GM18861 (cell line): ENCODE data around the gene UBE2V1.
"Not testable (repeated sequence)": the region's sequence is repeated elsewhere in the genome, so short reads cannot be mapped to it uniquely, and the experiment has no call there.

Experiments
- ATAC-seq: cut with Tn5 transposase; IDR thresholded peaks from one replicate; pipeline ENCODE4 v1.9.1; 2021; ENCODE audit not compliant: unreplicated experiment

The UBE2V1 gene

GRCh38 chr20:50066161-50066834, 46.7 kb downstream of the UBE2V1 start:
- ATAC-seq, result no peak

- no peak for ATAC-seq
Observed at GRCh38 chr20:50065325-50065615, 47.7 kb downstream of the UBE2V1 start.

DNA sequence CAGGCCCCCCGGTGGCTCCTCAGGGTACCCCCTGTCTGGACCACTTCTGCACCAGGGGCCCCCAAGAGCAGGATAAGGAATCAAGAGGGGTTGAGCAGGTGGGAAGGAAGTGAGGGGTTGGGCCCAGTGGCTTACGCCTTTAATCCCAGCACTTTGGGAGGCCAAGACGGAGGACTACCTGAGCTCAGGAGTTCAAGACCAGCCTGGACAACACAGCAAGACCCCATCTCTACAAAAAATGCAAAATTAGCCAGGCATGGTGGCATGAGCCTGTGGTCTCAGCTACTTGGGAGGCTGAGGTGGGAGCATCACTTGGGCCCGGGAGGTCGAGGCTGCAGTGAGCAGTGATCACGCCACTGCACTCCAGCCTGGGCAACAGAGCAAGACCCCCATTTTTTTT, 49.2 kb downstream of the UBE2V1 start:
- ATAC-seq, result not testable (repeated sequence)

DNA sequence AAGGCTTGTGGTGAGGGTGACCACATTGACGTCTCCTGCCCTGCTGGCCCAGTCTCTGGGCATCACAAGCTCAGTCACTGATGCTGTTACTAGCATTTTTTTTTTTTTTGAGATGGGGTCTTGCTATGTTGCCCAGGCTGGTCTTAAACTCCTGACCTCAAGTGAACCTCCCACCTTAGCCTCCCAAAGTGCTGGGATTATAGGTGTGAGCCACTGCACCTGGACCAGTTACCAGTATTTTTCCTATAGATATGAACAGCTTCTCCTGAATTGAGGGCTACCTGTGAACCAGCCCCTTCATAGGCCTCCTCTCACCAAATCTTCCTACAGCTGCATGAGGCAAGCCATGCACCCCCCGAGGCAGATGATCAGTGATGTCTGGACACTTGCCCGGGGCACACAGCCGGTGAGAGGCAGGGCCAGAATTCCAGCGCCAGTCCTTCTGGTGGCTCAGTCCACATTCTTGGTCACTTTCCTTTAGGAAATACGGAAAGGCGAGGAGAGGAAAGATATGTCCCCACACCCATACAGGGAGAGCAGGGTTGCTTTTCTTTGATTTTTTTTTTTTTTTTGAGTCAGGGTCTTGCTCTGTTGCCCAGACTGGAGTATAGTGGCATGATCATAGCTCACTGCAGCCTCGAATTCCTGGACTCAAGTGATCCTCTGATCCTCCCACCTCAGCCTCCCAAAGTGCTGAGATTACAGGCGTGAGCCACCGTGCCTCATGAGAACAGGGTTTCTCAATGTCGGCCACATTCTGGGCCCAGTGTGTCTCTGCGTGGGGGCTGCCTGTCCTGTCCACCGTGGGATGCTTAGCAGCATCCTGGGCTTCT, 50.7 kb downstream of the UBE2V1 start:
- no peak for ATAC-seq

GRCh38 chr20:50061151-50062005, 51.6 kb downstream of the UBE2V1 start:
- ATAC-seq, result no peak

GRCh38 chr20:50058662-50059402, 54.1 kb downstream of the UBE2V1 start:
- no peak for ATAC-seq

GRCh38 chr20:50057714-50058053, 55.3 kb downstream of the UBE2V1 start:
- ATAC-seq, result no peak

- no peak for ATAC-seq
Observed at GRCh38 chr20:50056951-50057713, 55.8 kb downstream of the UBE2V1 start.

GRCh38 chr20:50056408-50056926, 56.5 kb downstream of the UBE2V1 start:
- ATAC-seq, result no peak

DNA sequence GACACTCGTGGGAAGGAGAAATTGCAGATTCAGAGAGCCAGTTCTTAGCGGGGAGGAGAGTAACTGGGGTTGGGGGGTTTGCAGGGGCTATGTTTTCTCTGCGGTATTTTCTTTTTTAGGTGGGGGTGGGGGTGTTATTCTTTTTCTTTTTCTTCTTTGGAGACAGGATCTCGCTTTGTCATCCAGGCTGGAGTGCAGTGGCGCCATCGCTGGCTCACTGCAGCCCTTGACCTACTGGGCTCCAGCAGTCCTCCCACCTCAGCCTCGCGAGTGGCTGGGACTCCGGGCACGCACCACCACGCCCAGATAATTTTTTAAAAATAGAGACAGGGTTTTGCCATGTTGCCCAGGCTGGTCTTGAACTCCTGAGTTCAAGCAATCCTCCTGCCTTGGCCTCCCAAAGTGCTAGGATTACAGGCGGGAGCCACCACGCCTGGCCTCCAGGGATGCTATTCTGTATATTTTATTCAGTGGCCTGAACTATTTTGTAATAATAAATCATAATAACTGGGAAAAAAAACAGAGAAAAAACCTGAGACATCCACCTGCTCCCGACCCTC, 57.3 kb downstream of the UBE2V1 start:
- ATAC-seq, result no peak

DNA sequence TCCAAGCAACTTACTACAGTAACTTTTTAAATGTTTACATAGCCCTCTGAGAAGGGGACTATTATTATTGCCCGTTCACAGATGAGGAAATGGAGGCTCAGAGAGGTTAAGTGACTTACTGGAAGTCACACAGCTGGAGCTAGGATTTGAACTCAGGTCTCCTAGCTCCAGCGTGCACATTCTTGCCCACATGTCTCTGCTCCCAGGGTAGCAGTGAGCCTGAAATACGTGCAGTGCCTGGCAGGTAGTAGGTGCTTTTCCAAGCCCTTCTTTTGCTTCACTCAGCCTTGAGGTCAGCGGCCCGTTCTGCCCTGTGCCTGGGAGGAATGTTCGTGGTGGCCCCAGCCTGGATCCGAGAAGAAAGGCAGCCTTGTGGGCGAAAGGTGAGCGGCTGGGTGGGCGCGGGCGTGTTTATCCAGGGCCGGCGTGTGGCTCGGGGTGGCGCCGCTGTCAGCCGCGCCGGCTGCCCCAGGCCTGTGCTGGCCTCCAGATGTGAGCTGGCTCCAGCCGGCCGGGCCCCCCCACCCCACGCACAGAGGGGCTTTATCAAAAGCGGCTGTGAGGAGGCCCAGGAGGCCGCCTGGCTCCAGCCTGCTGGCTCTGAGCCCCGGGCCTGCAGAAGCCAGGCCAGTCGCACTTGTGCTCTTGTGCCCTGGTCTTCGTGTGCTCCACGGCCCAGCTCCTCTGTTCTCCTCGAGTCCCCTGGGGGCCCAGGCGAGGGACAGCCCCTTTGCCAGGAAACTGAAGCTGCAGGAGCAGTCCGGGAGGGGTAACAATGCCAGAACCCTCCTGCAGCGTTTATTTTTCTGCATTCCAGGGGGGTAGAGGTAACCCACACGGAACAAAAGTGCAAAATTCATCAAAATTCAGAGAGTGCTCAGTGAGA, 58.1 kb downstream of the UBE2V1 start:
- no peak for ATAC-seq

- no peak for ATAC-seq
Observed at GRCh38 chr20:50054231-50054547, 58.8 kb downstream of the UBE2V1 start.

DNA sequence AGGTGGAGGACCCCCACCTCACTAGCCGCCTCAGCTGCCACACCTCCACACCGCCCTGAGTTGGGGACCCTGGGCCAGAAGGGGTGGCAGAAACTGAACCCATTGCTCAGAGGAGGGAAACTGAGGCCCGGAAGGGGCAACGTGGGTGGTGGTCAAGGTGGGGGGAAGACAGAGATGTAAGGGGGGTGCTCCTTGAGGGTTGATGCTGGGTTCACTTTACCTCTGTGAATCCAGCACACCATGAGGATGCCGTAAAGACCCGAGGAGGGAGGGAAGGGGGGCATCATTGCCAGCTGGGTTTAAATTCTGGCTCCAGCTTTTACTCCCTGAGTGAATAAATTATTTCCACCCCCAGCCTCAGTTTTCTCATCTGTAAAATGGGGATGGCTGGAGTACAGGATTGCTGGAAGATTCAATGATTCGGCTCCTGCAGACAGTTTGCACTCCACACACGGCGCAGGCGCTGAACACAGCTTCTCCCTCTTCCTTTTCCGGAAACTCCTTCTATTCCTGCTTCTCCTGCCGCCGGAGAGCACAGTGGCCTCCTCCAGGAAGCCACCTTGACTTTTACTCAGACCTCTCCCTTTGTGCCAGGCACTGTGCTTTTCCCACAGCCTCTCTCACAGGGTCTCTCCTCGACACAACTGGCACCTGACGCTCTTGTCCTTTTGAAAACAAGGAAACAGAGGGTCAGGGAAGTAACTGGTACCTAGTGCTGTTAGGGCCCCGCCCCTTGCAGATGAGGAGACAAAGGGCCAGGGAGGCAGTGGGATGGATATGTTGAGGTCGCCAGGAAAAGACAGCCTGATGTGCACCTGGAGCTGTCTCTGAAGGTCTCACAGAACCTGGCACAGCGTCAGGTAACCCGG, 59.4 kb downstream of the UBE2V1 start:
- ATAC-seq, result no peak

GRCh38 chr20:50052550-50053361, 60.2 kb downstream of the UBE2V1 start:
- no peak for ATAC-seq

- ATAC-seq, result no peak
Observed at GRCh38 chr20:50050660-50051308, 62.2 kb downstream of the UBE2V1 start.

DNA sequence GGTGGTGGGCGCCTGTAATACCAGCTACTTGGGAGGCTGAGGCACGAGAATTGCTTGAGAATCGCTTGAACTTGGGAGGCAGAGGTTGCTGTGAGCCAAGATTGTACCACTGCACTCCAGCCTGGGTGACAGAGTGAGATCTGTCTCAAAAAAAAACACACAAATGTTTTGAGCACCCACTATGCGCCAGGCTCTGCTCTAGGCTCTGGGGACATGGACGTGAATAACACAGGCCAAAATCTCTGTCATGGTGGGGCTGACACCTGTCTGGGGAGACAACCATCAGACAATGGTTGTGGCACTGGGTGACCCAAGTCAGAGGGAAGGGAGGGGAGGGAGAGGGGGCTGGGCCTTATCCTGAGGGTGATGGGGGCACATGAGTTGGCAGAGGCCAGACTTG, 62.7 kb downstream of the UBE2V1 start:
- ATAC-seq, result no peak
